COLO829 (cell line): ENCODE measurements around the gene SLC7A7.
A peak's percentile ranks its signal among the peaks of the same experiment; 100 is the strongest.
"Not testable (repeated sequence)": the region's sequence is repeated elsewhere in the genome, so short reads cannot be mapped to it uniquely, and the experiment has no call there.

ENCODE experiments used
- DNase-seq: peaks from one replicate; pipeline ENCODE4 v3.0.0; 2012; ENCODE audit warnings: low spot score

SLC7A7 gene

GRCh38 chr14:22814941-22815713 is at the start of gene SLC7A7:
Gene SLC7A7, minus strand, starts transcription at chr14:22815435. Its CDS starts 2,037 bp downstream, at chr14:22813398.
- no peak for DNase-seq

DNA sequence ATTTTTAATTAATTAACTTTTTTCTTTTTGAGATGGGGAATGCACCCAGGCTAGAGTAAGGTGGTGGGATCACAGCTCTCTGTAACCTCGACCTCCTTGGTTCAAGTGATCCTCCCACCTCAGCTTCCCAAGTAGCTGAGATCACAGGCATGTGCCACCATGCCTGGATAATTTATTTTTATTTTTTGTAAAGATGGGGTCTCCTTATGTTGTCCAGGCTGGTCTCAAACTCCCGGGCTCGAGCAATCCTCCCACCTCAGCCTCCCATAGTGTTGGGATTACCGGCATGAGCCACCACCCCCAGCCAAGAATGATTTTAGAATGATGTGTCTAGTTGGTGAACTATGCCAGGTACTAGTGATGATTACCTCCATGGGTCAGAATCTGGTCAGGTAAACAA is 49.7 kb upstream of the SLC7A7 start:
- no peak for DNase-seq

DNA sequence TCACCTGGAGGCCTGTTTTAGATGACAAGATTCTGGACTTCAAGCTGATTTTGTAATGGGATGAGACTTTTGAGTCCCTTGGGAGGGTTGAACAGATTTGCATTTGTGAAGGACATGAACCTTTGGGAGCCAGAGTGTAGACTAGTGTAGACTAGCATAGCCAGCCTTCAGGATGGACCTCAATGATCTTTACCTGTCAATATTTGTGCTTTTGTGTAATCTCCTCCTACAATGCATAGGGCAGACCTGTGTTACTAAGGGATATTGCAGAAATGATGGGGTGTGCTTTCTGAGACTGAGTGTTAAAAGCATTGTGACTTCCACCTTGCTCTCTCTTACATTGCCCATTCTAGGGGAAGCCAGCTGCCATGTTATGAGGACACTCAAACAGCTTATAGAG is 46.4 kb upstream of the SLC7A7 start:
- no peak for DNase-seq

- DNase-seq, result not testable (repeated sequence)
Measured at GRCh38 chr14:22860377-22860776, 45.1 kb upstream of the SLC7A7 start.

DNA sequence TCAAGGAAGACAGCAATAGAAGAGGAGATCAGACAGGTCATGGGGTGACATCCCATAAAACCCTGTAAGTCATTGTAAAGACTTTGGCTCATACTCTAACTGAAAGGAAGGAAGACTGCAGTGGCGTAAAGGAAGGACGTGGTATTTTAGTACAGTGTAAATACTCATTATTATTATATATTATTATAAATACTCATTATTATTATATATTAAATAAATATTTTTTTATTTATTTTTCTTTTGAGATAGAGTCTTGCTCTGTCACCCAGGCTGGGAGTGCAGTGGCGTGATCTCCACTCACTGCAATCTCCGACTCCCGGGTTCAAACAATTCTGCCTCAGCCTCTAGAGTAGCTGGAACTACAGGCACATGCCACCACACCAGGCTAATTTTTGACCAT is 41.2 kb upstream of the SLC7A7 start:
- DNase-seq, result no peak

GRCh38 chr14:22854963-22855724 is 39.9 kb upstream of the SLC7A7 start:
- no peak for DNase-seq

DNA sequence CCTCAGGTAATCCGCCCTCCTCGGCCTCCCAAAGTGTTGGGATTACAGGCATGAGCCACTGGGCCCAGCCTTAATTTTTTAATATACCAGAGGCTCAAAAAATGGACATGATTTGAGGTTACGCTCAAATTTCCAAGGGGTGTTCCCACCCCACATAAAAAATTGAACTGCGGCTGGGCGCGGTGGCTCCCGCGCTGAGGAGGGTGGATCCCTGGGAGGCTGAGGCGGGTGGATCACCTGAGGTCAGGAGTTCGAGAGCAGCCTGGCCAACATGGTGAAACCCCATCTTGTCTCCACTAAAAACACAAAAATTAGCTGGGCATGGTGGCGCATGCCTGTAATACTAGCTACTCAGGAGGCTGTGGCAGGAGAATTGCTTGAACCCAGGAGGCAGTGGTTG is 39.1 kb upstream of the SLC7A7 start:
- DNase-seq, result not testable (repeated sequence)

DNA sequence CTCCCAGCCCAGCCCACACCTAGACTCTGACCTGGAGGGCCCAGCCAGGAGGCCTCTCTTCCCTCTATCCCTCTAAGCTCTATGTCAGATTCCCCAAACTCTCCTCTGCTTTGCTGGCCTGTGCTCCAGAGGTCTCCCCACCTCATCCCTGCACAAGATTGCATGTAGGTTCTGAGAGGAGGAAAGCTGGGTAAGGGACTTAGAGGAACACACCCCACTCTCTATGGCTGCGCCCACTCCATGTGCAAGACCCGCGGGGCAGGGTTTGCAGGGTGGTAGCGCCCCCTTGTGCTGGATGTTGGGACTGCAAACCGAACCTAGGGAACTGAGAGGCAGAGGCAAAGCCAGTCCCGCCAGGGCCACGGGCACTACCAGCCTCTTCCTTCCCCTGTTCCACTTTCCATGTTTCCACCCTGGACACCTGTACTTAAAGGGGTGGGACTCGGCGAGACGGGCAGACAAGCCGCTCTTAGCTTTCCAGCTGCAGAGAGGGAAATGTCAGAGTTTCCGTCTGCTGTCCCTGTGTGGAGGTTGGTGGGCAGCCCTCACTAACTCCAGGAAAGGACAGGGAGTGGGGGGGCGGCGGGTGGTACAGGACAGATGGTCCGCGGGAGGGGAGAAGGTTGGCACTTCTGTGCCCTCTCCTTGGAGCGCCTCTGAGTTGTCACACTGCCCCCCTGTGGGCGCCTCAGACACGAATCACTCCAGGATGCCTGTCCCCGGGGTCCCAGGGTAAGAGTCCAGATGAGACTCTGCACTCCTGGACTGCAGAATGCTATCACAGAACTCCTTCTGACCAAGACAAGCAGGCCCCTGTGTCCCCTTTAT is 37.9 kb upstream of the SLC7A7 start:
- peak; percentile 56 for DNase-seq

GRCh38 chr14:22852599-22852939 is 37.3 kb upstream of the SLC7A7 start:
- no peak for DNase-seq

DNA sequence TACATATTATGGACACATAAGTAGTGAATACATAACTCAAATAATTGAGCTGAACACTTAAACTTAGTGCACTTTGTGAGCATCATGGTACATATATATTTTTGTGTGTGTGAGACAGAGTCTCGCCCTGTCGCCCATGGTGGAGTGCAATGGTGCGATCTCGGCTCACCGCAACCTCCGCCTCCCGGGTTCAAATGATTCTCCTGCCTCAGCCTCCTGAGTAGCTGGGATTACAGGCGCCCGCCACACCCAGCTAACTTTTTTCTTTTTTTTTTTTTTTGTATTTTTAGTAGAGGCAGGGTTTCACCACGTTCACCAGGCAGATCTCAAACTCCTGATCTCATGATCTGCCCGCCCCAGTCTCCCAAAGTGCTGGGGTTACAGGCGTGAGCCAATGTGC is 36.9 kb upstream of the SLC7A7 start:
- not testable (repeated sequence) for DNase-seq

GRCh38 chr14:22850944-22851764 is 35.9 kb upstream of the SLC7A7 start:
- DNase-seq, result no peak

GRCh38 chr14:22849212-22849819 is 34.1 kb upstream of the SLC7A7 start:
- no peak for DNase-seq

DNA sequence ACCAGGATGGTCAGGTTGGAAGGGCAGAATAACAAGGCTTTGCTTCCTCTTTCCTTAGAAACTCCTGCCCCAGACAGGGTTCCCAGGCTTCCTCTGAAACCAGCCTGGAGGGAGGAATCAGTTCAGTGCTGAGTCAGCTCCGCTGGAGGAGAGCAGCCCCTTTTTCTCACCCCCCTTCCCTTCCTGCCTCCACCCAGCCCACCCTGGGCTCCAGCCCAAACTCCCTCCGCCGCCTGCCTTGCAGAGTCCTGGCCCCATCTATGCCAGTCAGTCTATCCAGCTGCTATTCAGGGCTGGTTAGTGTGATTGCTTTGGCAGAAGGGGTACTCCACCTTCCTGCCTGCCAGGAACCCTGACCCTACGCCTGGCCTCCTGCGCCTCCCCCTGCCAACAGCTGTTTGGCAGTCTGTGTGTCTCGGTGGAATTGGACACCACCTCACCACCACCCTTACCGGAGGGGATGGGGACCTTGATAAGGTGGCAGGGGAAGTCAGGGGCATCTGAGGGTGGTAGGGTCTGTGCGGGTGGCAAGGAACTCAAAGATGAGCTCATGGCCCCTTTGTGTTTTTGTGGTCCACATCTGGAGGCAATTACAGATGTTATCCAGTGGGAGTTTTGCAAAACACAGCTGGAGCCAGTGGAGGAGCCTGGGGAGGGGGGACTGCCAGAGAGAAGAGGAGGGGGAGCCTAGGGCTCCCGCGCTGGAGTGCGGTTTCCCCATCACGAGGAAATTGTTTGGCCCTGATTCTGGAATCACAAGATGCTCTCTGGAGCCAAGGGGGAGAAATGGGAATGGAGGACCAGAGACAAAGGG is 33.3 kb upstream of the SLC7A7 start:
- peak; percentile 62 for DNase-seq

DNA sequence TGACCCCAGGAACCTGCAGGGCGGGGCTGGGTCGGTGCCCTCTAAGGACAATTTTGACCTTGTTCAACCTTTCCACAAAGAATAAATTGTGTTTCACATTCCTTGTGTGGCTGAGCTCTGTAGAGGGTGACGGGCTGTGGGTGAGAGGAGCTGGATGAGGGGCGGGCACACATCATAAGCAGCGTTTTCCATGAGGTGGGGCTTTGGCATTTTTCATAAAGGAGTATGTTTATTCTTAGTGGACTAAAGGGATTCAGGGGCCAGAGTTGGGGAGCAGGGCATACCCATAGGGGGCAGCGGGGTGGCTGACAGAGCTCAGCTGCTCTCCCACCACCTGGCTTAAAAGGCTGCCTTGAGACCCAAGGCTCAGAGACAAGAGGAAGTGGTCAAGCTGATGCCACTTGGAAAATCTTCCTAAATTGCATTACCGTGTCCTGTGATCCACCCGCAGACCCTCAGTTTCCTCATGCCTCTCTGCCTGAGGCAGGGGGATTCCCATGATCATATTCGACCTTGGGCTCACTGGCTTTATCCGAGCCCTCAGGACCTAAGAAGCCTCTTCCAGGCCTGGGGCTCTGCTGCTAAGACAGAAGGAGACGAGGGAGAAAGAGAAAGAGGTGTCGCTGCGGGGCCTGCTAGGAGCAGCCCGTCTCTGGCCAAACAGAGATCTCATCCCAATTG is 32.6 kb upstream of the SLC7A7 start:
- DNase-seq, result no peak

DNA sequence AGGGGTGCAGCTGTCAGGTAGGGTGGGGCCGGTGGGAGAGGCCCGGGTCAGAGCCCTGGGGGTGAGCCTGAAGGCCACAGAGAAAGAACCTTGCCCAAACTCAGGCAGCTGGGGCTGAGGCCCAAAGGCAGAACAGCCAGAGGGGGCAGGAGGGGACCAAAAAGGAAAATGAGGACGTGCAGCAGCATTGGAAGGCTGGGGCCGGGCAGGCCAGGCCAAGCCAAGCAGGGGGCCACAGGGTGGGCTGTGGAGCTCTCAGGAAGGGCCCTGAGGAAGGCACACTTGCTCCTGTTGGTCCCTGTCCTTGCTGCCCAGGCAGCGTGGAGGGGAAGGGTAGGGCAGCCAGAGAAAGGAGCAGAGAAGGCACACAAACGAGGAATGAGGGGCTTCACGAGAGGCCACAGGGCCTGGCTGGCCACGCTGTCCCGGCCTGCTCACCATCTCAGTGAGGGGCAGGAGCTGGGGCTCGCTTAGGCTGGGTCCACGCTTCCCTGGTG is 31.6 kb upstream of the SLC7A7 start:
- no peak for DNase-seq

- no peak for DNase-seq
Measured at GRCh38 chr14:22845821-22846625, 30.8 kb upstream of the SLC7A7 start.

DNA sequence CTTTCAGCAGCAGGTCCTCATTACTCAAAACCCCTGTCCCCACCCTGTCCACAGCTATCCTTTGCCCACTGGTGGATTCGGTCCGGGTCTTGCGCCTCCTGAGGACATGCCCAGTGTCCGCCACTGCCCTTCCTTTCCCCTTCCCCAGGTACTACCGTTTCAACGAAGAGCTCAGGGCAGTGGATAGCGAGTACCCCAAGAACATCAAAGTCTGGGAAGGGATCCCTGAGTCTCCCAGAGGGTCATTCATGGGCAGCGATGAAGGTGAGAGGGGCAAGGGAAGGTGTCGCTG is 29.8 kb upstream of the SLC7A7 start:
- no peak for DNase-seq

- DNase-seq, result no peak
Measured at GRCh38 chr14:22844221-22845102, 29.2 kb upstream of the SLC7A7 start.
